ENCODE data around the gene ACP3.

GRCh38 chr3:132404276-132404675 is 87.1 kb downstream of the ACP3 start:
- no peak for TF ChIP-seq POLR2A (IDR thresholded peaks at IDR 0.05)
- no peak for TF ChIP-seq CTCF (IDR thresholded peaks at IDR 0.05)
